D721Med (cell line): Measurements from ENCODE around the gene RAG2.

Experiments used
- DNase-seq: peaks from one replicate; pipeline ENCODE4 v3.0.0; 2011; ENCODE audit warnings: low spot score; ENCODE audit not compliant: insufficient read length
- FAIRE-seq: peaks from 2 replicates; lab custom pipeline; 2011; peaks lifted over from hg19 to GRCh38; lab: Jason Lieb, UNC
- CTCF ChIP-seq: IDR thresholded peaks from 2 replicates; pipeline ENCODE4 v1.5.1; 2012; ENCODE audit warnings: mild to moderate bottlenecking, control low read depth; ENCODE audit not compliant: insufficient read depth; ENCODE audit errors: missing control alignments

RAG2 gene

DNA sequence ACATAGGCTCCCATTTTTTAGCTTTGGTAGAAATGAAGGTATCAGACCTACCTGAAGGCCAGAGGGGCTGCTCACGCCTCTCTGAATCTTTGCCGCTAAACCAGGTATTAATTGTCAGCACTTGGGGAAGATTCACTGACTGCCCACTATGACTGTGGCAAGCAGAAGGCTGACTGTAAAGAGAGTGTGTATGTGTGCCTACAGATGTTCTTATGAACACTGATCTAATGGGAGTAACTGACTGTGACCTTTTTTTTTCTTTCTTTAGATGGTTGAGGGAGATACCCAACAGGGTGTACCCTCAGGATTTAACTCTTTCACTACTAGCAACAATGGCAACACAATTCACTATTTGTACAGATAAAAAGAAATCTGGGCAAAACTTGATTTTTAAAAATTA lies at the start of gene RAG2:
Gene RAG2, minus strand, starts transcription at position 186 of the 400 bp plus-strand sequence. CDS start 4,068 bp downstream, outside the sequence.
- no peak for TF ChIP-seq CTCF
- FAIRE-seq (no peak), DNase-seq (no peak)

DNA sequence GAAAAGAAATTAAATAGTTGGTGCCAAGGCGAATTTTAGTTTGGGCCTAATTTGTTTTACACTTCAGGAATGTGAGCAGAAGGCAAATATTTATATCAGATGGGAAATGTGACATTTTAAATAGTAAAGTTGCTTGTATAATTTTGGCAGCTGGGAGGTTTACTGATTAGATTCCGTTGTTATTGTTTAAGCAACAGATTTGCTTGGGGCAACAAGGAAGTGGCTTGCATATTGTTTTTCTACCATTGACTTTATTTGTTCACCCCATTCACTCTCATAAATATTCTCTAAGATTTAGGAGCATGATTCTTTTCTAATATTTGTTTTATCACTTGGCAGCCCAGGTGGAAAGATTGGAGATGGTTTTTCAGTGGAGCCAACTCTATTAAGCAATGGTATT lies 40.5 kb upstream of the RAG2 start:
- no peak for FAIRE-seq

GRCh38 chr11:36635066-36635862 lies 37.2 kb upstream of the RAG2 start:
- DNase-seq = no peak
- FAIRE-seq = peak; percentile 46
- TF ChIP-seq CTCF = no peak

More for the DNA sequence above, 40.5 kb upstream of the RAG2 start:
- no peak for DNase-seq
- no peak for TF ChIP-seq CTCF

- DNase-seq = no peak
- no peak for TF ChIP-seq CTCF
- peak; percentile 11 for FAIRE-seq
Measured at GRCh38 chr11:36631774-36632173, 33.7 kb upstream of the RAG2 start.

DNA sequence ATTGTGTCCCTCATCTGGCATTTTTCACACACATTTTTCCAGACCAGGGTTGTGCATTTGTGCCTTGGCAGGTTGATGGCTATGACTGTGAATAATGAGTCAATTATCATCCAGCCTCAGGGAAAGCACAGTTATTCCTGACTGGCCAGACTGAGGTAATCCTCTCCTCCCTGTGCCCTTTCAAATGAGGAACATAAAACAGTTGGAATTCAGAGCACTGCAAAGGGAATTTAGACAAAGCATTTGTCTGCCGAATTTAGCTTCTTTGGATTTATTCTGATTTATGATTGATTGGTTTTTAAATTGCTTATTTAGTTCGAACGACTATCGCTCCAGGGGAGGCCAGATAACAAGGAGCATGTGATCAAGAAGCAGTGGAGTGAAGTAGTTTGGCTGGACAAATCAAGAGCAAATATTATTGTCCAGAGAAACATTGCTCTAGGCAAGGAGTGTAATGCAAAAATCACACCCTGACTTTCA lies 30.8 kb upstream of the RAG2 start:
- TF ChIP-seq CTCF = no peak
- FAIRE-seq (no peak), DNase-seq (no peak)

GRCh38 chr11:36628141-36628540 lies 30.1 kb upstream of the RAG2 start:
- FAIRE-seq (no peak), DNase-seq (no peak)
- no peak for TF ChIP-seq CTCF

GRCh38 chr11:36627471-36627870 lies 29.4 kb upstream of the RAG2 start:
- DNase-seq = no peak
- FAIRE-seq = no peak
- no peak for TF ChIP-seq CTCF
